ENCODE measurements around the gene NALF2. TPM values are rescaled to one million over a fixed set of nuclear protein-coding genes. Genes with fewer than 3 reads are reported as not detected.
A peak's percentile ranks its signal among the peaks of the same experiment; 100 is the strongest.

Gene NALF2
- total RNA-seq, 1 experiment from 2014 or later = not detected

- Histone ChIP-seq H3F3A (ENCODE audit: low read length, unreplicated experiment) (no peaks in the 10 kb centered on the region), H4K20me1 (ENCODE audit: low read length) (no peaks in the 10 kb centered on the region), H3K4me1 (ENCODE audit: insufficient read depth, low read length) (no peaks in the 10 kb centered on the region), H3K4me3 (ENCODE audit: low read length) (no peak overlapping the region), H3K27me3 (ENCODE audit: low read length) (no peaks in the 10 kb centered on the region), H3K27ac (ENCODE audit: low read length) (no peak overlapping the region), H3K36me3 (ENCODE audit: low read depth, low read length) (no peaks in the 10 kb centered on the region), H3K9me2 (replicated peaks; ENCODE audit: low read length) (no peaks in the 10 kb centered on the region), H3K79me2 (ENCODE audit: low read length) (no peaks in the 10 kb centered on the region), H3K9me3 (ENCODE audit: low read length) (no peaks in the 10 kb centered on the region), H3K9ac (ENCODE audit: low read length) (no peak overlapping the region), H3K4me2 (ENCODE audit: low read length) (no peak overlapping the region), H2AFZ (ENCODE audit: low read length) (no peak overlapping the region)
- no peak for TF ChIP-seq EZH2phosphoT487 (IDR thresholded peaks at IDR 0.05; ENCODE audit: borderline replicate concordance, low read length)
- TF ChIP-seq CTCF (conservative IDR thresholded peaks at IDR 0.05; ENCODE audit: low read depth, low read length) = no peak
- no peak for TF ChIP-seq EZH2 (IDR thresholded peaks at IDR 0.05; ENCODE audit: low read length, unreplicated experiment)
- ChIA-PET POLR2A (ENCODE audit: unreplicated experiment) (no interaction called here), CTCF (no interaction called here)
- intact Hi-C loops (cut with micrococcal nuclease) = loop anchor here (1.0 kb wide), 3 partner anchors 126 to 604 kb away; no protein-coding TSS in a partner anchor
- peak; percentile 22 for DNase-seq
- no TSS peak for BruUV-seq (replicated peaks)
- ATAC-seq = no peak
Observed at GRCh38 chrX:69493766-69494165, 10.4 kb upstream of the NALF2 start.

- no TSS peak for BruUV-seq (replicated peaks)
- POLR2A ChIA-PET (ENCODE audit: unreplicated experiment) = no interaction called here
- no peaks in the 10 kb centered on the region for H3K36me3 ChIP-seq (ENCODE audit: low read depth, low read length)
Observed at GRCh38 chrX:69496183-69496582, 7.9 kb upstream of the NALF2 start.

GRCh38 chrX:69501429-69501828 lies 2.7 kb upstream of the NALF2 start:
- no peaks in the 10 kb centered on the region for H3K79me2 ChIP-seq (ENCODE audit: low read length)

More at GRCh38 chrX:69496183-69496582, 7.9 kb upstream of the NALF2 start:
- Histone ChIP-seq H3K4me2 (ENCODE audit: low read length) (no peak overlapping the region), H3K4me1 (ENCODE audit: insufficient read depth, low read length) (no peaks in the 10 kb centered on the region), H2AFZ (ENCODE audit: low read length) (no peak overlapping the region), H3K4me3 (ENCODE audit: low read length) (no peak overlapping the region), H3K27me3 (ENCODE audit: low read length) (no peaks in the 10 kb centered on the region), H3K9me2 (replicated peaks; ENCODE audit: low read length) (no peaks in the 10 kb centered on the region), H3K79me2 (ENCODE audit: low read length) (no peaks in the 10 kb centered on the region), H3K9ac (ENCODE audit: low read length) (no peak overlapping the region), H3K27ac (ENCODE audit: low read length) (no peak overlapping the region), H3K9me3 (ENCODE audit: low read length) (no peaks in the 10 kb centered on the region), H4K20me1 (ENCODE audit: low read length) (no peaks in the 10 kb centered on the region), H3F3A (ENCODE audit: low read length, unreplicated experiment) (no peaks in the 10 kb centered on the region)
- no peak for DNase-seq
- TF ChIP-seq EZH2phosphoT487 (IDR thresholded peaks at IDR 0.05; ENCODE audit: borderline replicate concordance, low read length) = no peak
- TF ChIP-seq EZH2 (IDR thresholded peaks at IDR 0.05; ENCODE audit: low read length, unreplicated experiment) = no peak
- no peak for ATAC-seq
- CTCF ChIA-PET = no interaction called here
- intact Hi-C loops (cut with micrococcal nuclease) = no loop called here

More at GRCh38 chrX:69501429-69501828, 2.7 kb upstream of the NALF2 start:
- CTCF ChIA-PET = no interaction called here
- H3K9ac ChIP-seq (ENCODE audit: low read length) = no peak overlapping the region
- no peaks in the 10 kb centered on the region for H3K9me2 ChIP-seq (replicated peaks; ENCODE audit: low read length)
- H3F3A ChIP-seq (ENCODE audit: low read length, unreplicated experiment) = no peaks in the 10 kb centered on the region
- H3K27me3 ChIP-seq (ENCODE audit: low read length) = peaks cover 19% of the 10 kb centered on the region
- H3K9me3 ChIP-seq (ENCODE audit: low read length) = no peaks in the 10 kb centered on the region
- BruUV-seq (replicated peaks) = no TSS peak
- no peak overlapping the region for H2AFZ ChIP-seq (ENCODE audit: low read length)
- DNase-seq (peak; percentile 7), ATAC-seq (no peak)
- H3K4me1 ChIP-seq (ENCODE audit: insufficient read depth, low read length) = no peaks in the 10 kb centered on the region
- no peaks in the 10 kb centered on the region for H4K20me1 ChIP-seq (ENCODE audit: low read length)
- no peaks in the 10 kb centered on the region for H3K36me3 ChIP-seq (ENCODE audit: low read depth, low read length)
- intact Hi-C loops (cut with micrococcal nuclease) = no loop called here
- no peak overlapping the region for H3K4me2 ChIP-seq (ENCODE audit: low read length)
- H3K27ac ChIP-seq (ENCODE audit: low read length) = no peak overlapping the region
- POLR2A ChIA-PET (ENCODE audit: unreplicated experiment) = no interaction called here
- TF ChIP-seq CTCF (conservative IDR thresholded peaks at IDR 0.05; ENCODE audit: low read depth, low read length) (no peak), EZH2 (IDR thresholded peaks at IDR 0.05; ENCODE audit: low read length, unreplicated experiment) (no peak), EZH2phosphoT487 (IDR thresholded peaks at IDR 0.05; ENCODE audit: borderline replicate concordance, low read length) (no peak)
- H3K4me3 ChIP-seq (ENCODE audit: low read length) = no peak overlapping the region

Data from PC-3 (cell line).